Amniotic epithelial cell (primary cell): ENCODE results near the gene PPM1M.

Source experiments
- DNase-seq: peaks from one replicate; pipeline ENCODE4 v3.0.0-alpha.2; 2010; ENCODE audit warnings: low read depth

PPM1M gene, protein sequence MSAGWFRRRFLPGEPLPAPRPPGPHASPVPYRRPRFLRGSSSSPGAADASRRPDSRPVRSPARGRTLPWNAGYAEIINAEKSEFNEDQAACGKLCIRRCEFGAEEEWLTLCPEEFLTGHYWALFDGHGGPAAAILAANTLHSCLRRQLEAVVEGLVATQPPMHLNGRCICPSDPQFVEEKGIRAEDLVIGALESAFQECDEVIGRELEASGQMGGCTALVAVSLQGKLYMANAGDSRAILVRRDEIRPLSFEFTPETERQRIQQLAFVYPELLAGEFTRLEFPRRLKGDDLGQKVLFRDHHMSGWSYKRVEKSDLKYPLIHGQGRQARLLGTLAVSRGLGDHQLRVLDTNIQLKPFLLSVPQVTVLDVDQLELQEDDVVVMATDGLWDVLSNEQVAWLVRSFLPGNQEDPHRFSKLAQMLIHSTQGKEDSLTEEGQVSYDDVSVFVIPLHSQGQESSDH

DNA sequence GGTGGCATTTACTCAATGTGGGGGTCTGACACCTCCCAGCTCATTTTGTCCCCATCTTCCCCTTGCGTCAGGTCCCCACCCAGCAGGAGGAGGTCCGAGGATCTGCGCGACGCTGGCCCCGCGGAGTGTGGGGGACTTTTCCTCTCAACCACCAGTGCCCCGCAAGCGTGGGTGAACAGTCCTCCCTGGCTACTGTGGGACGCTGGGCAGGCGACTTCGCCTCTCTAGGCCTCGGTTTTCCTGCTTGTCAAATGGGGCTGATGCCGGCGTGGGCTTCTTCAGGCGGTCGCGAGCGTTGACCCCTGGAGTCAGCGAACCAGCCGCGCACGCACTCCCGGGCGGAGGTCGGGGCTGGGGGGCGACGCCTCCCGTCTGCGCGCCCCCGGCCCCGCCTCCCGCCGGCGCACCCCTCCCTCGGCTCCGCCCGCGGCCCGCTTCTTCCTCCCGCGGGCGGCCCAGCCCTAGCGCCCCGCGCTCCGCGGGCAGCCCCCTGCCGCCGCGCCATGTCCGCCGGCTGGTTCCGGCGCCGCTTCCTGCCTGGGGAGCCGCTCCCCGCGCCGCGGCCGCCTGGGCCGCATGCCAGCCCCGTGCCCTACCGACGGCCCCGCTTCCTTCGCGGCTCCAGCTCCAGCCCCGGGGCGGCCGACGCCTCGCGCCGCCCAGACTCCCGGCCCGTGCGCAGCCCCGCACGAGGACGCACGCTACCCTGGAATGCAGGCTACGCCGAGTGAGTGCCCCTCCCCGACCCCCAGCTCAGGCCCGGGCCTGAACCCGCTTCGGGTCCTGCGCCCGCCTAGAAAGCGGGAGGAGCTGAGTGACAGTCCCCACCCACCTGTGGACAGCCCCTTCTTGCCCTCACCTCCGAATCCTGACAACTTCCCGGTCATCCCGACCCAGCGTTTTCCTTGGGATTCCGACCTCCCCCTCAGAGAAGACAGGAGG is at the start of gene PPM1M:
Gene PPM1M (plus strand): TSS at position 438 of the 942 bp plus-strand sequence. CDS start 66 bp downstream, at position 504.
- peak; percentile 33 for DNase-seq

DNA sequence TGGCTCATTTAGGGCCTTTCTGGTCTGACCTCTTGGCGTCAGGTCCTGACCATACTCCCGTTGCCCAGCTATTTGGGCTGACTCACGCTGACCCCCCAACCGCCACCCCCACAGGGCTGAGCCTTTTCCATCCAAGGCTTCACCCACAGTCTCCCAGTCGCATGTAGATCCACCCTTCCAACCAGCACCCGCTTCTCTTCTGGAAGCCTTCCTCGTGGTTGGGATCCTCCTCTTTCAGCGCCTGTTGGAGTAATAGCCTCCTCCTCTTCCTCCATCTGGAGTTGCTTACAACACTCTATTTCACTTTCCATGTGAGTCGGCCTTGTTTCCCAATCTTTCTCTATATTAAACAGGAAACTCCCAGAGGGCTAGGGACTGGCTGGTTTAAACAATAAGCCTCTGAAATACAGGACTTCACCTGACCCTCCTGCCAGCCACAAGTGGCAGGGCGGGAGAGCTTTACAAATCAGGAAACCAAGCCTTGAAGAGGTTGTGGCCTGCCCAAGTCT is 49.7 kb upstream of the PPM1M start:
- peak; percentile 87 for DNase-seq

DNA sequence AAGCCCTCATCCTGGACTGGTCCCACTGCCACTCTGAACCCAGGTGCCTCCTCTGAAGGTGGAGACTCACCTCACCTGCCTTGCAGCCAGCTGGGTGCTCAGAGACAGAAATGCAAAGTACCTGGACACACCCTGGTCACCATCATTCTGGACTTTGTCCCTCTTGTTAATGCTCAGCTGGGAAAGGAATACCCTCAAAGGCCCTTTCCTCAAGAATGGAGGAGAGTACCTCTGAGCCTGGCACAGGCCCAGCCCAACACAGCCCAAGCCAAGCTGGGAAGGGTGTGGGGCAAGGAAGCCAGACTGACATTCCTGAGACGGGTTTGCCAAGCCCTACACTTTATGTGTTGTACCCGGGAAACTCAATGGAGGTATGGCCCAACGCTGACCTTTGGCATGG is 48.6 kb upstream of the PPM1M start:
- DNase-seq: no peak

DNA sequence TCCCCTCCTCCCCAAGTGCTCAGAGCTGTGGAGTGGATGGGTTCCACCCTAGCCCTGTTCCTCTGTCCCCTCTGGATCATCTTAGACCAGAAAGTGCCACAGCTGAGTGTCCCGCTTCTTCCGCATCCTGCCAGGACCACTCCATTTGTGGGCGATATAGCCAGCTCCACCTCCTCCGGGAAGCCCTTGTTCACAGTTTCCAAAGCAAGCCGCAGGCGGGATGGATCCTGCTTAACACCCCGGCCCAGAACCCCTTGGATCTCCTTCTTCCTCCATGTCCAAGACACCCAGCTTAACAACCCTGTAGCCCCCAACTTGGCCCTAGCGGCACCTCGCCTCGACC is 48.1 kb upstream of the PPM1M start:
- no peak for DNase-seq

DNA sequence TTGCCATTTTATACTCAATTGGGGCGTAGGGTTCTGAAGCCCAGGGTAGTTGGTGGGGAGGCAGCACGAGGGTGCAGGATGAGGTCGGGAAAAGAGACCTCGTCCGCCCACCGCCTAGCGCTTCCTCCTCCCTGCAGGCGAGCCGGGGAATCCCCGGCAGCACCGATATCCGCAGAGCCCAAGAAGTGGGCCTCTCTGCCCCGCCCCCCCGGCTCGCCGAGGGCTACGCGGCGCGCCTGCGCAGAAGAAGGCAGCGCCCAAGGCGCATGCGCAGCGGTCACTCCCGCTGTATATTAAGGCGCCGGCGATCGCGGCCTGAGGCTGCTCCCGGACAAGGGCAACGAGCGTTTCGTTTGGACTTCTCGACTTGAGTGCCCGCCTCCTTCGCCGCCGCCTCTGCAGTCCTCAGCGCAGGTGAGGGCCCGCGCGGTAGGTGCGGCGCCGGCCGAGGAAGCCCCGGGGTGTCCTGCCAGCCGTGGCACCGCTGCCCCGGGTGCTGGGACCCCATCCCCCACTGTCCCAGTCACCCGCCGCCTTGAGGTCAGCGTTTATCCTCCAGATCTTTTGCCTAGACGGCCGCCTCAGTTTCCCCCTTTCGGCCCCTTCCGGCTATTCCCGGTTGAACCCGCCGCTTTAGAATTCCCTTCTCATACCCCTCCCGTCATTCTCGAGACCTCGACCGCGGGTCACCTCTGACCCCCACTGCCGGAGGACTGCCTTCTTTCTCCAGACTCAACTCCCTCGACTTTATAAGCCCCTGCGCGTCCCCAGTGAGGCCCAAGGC is 47.5 kb upstream of the PPM1M start, which contains the start of gene ALAS1:
Gene ALAS1 (plus strand): TSS at position 319 of the 784 bp plus-strand sequence. CDS start 1,082 bp downstream, outside the sequence.
- DNase-seq: peak; percentile 74

DNA sequence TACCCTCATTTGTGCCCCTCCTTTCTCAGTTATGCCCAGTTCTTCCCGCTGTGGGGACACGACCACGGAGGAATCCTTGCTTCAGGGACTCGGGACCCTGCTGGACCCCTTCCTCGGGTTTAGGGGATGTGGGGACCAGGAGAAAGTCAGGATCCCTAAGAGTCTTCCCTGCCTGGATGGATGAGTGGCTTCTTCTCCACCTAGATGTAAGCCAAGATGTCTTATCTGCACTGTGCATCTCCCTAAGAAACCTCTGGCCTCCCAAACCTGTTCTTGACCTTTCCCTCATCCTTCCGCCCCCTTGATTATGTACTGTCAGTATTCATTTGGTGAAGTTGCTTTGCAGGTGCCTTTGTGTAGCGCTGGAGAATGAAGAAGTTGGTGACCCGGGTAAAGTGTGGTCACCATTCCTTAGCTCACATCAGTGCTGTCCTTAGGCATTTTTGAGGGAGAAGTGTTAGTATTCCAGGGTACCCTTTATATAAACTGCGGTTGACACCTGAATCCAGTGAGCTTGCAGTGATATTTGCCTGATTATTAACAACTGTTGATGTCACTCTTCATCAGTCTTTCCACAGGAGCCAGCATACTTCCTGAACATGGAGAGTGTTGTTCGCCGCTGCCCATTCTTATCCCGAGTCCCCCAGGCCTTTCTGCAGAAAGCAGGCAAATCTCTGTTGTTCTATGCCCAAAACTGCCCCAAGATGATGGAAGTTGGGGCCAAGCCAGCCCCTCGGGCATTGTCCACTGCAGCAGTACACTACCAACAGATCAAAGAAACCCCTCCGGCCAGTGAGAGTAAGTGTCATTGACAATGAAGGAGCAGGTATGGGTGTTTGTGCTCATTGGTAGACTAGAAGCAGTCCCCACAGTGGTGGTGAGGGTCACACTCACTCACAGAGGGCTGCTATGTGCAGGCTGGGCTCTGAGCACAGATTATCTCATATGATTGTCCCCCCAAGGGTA is 46.6 kb upstream of the PPM1M start:
- no peak for DNase-seq

DNA sequence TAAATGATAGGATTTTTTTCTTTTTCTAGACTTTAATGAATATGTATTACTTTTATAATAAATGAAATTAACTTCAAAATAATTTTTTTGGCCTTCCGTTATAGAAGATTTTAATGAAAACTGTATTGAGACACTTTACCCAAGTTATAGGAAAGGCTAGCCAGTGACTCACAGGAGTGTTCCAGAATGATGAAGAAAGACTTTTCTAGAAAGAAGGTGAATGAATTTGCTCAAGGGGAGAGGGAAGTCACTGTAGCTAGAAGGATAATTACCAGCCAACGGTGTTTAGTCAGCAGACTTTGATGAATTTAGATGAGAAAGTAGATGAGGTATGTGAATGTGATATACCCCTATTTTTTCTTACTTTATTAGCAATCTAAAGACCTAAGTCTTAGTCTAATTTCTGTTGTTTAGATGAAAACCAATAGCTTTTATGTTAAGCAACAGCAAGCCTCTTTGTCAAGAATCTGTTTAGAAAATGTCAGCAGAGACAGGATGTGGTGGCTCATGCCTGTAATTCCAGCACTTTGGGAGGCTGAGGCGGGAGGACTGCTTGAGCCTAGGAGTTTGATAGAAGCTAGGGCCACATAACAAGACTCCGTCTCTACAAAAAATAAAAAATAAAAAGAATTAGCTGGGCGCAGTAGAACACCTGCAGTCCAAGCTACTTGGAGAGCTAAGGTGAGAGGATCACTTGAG is 44.4 kb upstream of the PPM1M start:
- peak; percentile 72 for DNase-seq

DNA sequence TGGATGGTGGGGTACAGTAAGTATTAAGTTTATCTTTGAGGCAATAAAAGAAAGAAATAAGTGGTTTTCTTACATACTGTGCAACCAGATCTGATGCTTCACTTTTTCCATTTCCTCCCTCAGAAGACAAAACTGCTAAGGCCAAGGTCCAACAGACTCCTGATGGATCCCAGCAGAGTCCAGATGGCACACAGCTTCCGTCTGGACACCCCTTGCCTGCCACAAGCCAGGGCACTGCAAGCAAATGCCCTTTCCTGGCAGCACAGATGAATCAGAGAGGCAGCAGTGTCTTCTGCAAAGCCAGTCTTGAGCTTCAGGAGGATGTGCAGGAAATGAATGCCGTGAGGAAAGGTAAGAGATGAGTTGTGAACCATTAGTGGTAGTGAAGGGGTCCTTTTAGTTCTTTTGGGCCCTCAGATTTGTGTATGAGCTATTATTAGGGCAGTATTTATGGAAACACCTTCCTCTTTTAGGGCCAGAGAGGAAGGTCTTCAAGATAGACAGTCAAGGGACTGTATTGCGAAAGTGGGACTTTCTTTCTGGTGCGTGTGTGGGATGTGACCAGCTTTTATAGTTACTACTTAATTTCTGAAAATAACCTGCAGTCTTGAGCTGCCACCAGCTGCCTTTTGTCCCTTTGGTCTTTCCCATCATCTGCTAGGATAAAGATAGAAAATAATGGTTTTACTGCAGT is 43.0 kb upstream of the PPM1M start:
- no peak for DNase-seq

DNA sequence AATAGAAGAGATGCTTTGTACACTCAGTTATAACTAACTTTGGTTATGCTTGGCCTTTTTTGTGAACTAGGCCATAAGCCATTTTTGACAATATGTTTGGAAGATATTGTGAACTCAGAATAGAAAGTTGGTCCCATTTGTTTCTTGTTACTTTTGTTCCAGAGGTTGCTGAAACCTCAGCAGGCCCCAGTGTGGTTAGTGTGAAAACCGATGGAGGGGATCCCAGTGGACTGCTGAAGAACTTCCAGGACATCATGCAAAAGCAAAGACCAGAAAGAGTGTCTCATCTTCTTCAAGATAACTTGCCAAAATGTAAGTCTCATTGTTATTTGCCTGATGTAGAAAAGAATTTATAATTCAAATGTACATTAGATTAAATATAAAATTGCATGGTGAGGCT is 41.9 kb upstream of the PPM1M start:
- no peak for DNase-seq

DNA sequence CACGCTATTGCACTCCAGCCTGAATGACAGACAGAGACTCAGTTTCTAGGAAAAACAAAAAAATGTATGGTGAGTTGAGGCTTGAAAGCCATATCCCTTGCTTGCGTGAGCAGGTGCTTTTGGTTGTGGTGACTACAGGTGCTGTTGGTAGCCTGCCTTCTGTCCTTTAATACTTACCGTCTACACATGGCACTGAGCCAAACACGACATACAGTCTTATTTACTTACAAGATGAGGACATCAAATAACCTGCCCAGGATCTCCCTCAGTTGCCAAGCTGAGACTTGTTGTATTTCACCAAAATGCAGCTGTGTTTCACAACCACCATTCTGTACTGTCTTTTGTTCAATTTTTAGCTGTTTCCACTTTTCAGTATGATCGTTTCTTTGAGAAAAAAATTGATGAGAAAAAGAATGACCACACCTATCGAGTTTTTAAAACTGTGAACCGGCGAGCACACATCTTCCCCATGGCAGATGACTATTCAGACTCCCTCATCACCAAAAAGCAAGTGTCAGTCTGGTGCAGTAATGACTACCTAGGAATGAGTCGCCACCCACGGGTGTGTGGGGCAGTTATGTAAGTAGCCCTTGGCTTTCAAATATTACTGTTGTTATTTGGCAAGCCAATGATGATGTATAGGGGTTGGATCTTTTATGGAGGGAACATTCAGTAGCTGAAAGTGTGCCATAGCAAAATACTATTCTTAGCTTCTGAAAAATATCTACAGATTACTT is 41.1 kb upstream of the PPM1M start:
- no peak for DNase-seq

DNA sequence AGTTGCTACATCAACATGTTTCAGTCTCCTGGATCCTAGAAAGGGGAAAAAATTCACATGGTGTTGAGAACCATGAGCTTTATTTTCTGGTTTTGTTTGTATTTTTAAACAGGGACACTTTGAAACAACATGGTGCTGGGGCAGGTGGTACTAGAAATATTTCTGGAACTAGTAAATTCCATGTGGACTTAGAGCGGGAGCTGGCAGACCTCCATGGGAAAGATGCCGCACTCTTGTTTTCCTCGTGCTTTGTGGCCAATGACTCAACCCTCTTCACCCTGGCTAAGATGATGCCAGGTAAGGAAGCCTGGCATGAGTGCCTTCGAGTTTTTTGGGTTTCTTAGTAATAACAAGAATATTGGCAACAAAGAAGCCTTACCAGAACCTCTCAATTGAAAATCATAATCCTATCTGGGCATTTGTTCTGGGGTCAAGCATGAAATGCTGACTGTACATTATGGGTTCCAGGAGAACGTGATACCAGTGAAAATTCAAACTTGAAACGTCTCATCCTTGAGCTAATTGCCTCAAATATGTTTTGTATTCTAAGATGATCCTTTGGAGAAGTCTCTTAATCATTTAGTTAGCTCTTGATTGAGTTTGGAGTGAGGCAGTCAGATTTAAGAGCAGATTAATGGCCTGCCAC is 39.7 kb upstream of the PPM1M start:
- no peak for DNase-seq

DNA sequence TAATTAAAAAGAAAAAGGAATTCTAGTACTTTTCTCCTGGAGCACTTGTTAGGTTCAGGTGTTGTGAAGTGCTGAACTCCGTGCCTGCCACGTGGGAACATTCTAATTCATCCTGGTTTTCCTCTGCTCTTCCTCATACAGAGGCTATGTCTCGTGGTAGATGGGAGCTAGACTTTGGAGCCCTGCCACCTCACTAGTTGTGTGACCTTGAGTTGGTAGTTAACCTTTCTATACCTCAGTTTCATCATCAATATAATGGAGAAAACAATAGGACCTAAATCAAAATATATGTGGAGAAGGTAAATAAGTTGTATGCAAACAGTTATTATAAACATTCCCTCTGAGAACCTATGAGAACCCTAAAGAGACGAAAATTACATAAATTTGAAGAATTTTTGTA is 37.0 kb upstream of the PPM1M start:
- DNase-seq: no peak

DNA sequence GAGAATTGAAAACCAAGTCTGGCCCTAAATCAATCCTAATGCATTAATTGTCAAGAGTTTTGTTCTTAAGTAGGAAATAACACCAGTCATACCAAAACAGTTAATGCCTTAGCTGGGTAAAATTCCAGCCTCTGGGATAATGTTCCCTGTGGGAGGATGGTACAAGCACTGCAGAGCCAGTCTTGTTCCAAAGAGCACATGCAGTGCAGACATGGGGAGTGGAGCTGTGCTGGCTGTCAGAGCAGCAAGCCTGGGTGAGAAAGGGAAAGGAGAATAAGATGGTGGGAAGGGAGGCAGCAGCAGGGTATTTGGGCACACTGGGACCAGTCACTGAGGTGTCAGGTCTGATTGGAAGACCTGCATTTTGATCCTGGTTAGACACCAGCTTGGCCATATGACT is 35.5 kb upstream of the PPM1M start:
- DNase-seq: no peak

DNA sequence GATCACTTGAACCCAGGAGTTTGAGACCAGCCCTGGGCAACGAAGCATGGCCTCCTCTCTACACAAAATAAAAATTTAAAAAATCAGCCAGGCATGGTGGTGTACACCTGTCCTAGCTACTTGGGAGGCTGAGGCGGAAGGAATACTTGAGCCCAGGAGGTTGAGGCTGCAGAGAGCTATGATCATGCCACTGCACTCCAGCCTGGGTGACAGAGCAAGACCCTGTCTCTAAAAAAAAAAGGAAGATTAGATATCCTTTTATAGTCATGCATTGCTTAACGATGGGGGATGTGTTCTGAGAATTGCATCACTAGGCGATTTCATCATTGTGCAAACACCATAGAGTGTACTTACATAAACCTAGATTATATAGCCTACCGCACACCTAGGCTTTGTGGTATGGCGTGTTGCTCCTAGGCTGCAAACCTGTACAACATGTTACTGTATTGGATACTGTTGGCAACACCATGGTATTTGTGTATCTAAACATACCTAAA is 35.0 kb upstream of the PPM1M start:
- peak; percentile 95 for DNase-seq

DNA sequence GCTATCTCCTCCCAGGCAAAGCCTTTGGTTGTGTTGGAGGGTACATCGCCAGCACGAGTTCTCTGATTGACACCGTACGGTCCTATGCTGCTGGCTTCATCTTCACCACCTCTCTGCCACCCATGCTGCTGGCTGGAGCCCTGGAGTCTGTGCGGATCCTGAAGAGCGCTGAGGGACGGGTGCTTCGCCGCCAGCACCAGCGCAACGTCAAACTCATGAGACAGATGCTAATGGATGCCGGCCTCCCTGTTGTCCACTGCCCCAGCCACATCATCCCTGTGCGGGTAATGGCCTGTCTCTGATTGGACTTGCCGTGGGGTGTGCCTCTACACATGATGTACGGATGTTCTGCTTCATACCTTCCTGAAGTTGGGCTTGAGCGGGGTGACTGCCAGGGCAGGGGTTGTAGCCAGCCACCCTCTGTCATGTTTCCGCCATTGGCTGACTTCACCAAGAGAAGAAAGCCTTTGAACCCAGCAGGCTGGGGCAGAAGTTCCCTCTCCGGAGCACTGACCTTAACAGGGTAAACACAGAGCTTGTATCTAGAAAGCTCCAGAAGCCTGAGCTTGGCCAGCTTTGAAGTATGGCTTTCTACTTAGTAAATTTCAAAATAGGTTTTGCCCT is 34.2 kb upstream of the PPM1M start:
- no peak for DNase-seq

DNA sequence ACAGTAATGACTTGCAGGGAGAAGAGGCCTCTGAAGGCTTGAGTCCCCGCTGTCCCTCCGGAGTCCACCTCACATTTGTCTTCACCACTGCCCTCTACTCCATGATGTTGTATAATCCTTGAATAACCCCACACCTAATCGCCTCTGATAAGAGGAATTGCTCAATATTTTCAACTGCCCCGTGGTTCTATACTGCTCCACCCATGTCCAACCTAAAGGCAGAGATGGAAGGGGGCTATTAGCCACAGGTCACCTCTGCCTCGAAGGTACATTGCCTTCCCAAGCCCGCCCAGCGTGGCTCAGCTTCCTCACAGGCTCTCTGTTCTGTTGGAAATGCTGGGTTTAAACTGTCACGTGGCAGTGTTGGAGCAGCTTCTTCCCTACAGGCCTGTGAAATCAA is 32.6 kb upstream of the PPM1M start:
- DNase-seq: no peak

DNA sequence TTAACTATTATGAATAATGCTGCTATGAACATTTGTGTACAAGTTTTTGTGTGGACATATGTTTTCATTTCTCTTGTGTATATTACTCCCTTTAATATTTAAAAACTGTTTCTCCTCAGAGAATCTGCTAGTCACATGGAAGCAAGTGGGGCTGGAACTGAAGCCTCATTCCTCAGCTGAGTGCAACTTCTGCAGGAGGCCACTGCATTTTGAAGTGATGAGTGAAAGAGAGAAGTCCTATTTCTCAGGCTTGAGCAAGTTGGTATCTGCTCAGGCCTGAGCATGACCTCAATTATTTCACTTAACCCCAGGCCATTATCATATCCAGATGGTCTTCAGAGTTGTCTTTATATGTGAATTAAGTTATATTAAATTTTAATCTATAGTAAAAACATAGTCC is 31.7 kb upstream of the PPM1M start:
- no peak for DNase-seq

DNA sequence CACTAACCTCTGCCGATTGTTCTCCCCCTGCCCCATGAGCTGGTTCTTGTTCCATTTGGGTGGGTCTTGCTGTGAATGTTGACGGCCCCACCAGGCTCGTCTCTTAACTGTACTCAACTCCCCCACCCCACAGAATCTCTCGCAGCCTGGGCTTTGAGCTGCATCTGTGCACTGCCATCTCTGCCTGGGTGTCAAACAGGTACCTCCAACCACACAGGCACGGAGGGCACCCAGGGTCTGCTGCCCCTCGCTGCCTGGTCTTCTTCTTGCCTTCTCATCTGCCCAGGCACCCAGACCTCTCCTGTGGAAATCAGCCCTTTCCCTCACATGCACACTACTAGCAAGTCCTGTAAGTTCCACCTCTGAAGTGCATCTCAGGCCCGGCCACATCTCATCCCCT is 30.2 kb upstream of the PPM1M start:
- no peak for DNase-seq
